CD4-positive, alpha-beta memory T cell (primary cell): ENCODE data around the gene BMPR1B. TPM values are rescaled to one million over a fixed set of nuclear protein-coding genes. Genes with fewer than 3 reads are reported as not detected.

Experiments used
- CTCF ChIA-PET: fragments of 350-600 bp; sonication (Branson Sonifier 250); formaldehyde crosslinking; loops from one replicate; lab custom pipeline; 2021; ENCODE audit warnings: inconsistent platforms; ENCODE audit not compliant: partially characterized antibody; lab: Charles Lee
- POLR2A ChIA-PET: fragments of 350-600 bp; sonication (Branson Sonifier 250); formaldehyde crosslinking; loops from one replicate; lab custom pipeline; 2021; ENCODE audit not compliant: partially characterized antibody; lab: Charles Lee
- DNase-seq, 5 donors: peaks; one replicate each; pipeline versions ENCODE4 v3.0.0 to v3.0.0-alpha.2; 2020 to 2022; ENCODE audit warnings: mixed read lengths in 1 of 5
- H3K27ac ChIP-seq: one replicate; pipeline ENCODE4 v1.7.0; 2013; ENCODE audit warnings: low read depth, low read length
- H3K27me3 ChIP-seq: 2 replicates; pipeline ENCODE4 v1.7.0; 2013; ENCODE audit warnings: mild to moderate bottlenecking, low read length, moderate library complexity; ENCODE audit not compliant: insufficient read depth
- H3K36me3 ChIP-seq: 2 replicates; pipeline ENCODE4 v1.7.0; 2013; ENCODE audit warnings: mild to moderate bottlenecking, low read length, moderate library complexity; ENCODE audit not compliant: insufficient read depth
- H3K4me1 ChIP-seq: 2 replicates; pipeline ENCODE4 v1.7.0; 2013; ENCODE audit warnings: mild to moderate bottlenecking, low read length, moderate library complexity; ENCODE audit not compliant: insufficient read depth
- H3K4me3 ChIP-seq, 2 donors: one replicate each; pipeline ENCODE4 v1.7.0; 2013; ENCODE audit warnings: low read length in 2 of 2, mild to moderate bottlenecking in 1 of 2
- H3K9me3 ChIP-seq, 2 donors: one replicate each; pipeline ENCODE4 v1.7.0; 2013; ENCODE audit warnings: low read length in 2 of 2, control low read depth in 1 of 2; ENCODE audit not compliant: control insufficient read depth in 1 of 2
- H3K27ac Mint-ChIP-seq, 7 donors: one replicate each; pipeline ENCODE4 v1.8.0; 2020 to 2021; ENCODE audit warnings: mixed read lengths in 7 of 7, mild to moderate bottlenecking in 6 of 7, inconsistent platforms in 3 of 7, moderate library complexity in 3 of 7
- H3K27me3 Mint-ChIP-seq, 2 donors: one replicate each; pipeline ENCODE4 v1.8.0; 2020 to 2021; ENCODE audit warnings: mixed read lengths in 2 of 2
- H3K36me3 Mint-ChIP-seq, 2 donors: one replicate each; pipeline ENCODE4 v1.8.0; 2020 to 2021; ENCODE audit warnings: mixed read lengths in 2 of 2, inconsistent platforms in 1 of 2, mild to moderate bottlenecking in 1 of 2
- H3K4me1 Mint-ChIP-seq, 4 donors: one replicate each; pipeline ENCODE4 v1.8.0; 2020 to 2021; ENCODE audit warnings: mixed read lengths in 4 of 4, mild to moderate bottlenecking in 1 of 4
- H3K4me3 Mint-ChIP-seq, 8 donors: one replicate each; pipeline ENCODE4 v1.8.0; 2020 to 2021; ENCODE audit warnings: mixed read lengths in 8 of 8, mild to moderate bottlenecking in 7 of 8, moderate library complexity in 6 of 8, inconsistent platforms in 3 of 8
- H3K9me3 Mint-ChIP-seq, 8 donors: one replicate each; pipeline ENCODE4 v1.8.0; 2020 to 2021; ENCODE audit warnings: mixed read lengths in 8 of 8, mild to moderate bottlenecking in 5 of 8, inconsistent platforms in 3 of 8, moderate library complexity in 1 of 8
- intact Hi-C: fragments of 100-400 bp; cut with micrococcal nuclease; formaldehyde crosslinking; loops from one replicate; pipeline ENCODE4 v1.15.1; 2023
- polyA plus RNA-seq, 2 donors: library from polyadenylated mRNA; unstranded; fragments of 300-500 nt; fragmentation: Illumina TruSeq; gene quantifications; one replicate each; pipeline ENCODE4 v1.2.3, GENCODE V29; 2021
- total RNA-seq, 2 experiments: library from RNA; stranded (reverse); gene quantifications; one replicate each; pipeline ENCODE4 v1.2.3, GENCODE V29; 2021

BMPR1B gene
- total and polyA plus RNA-seq, 4 experiments from 2014 or later: 0.17 TPM; not detected in 3

- Mint-ChIP-seq H3K4me3 (no peak overlapping the region), H3K9me3 (no peaks in the 10 kb centered on the region), H3K27ac (no peak overlapping the region), H3K36me3 (no peaks in the 10 kb centered on the region), H3K4me1 (no peaks in the 10 kb centered on the region), H3K27me3 (peaks cover 5 to 17% of the 10 kb centered on the region in 2 donors)
- H3K9me3 ChIP-seq: no peaks in the 10 kb centered on the region
- no peaks in the 10 kb centered on the region for H3K27me3 ChIP-seq
- H3K36me3 ChIP-seq: no peaks in the 10 kb centered on the region
- no peak overlapping the region for H3K27ac ChIP-seq
- intact Hi-C loops: no loop called here
- no peak overlapping the region for H3K4me3 ChIP-seq
- no peak for DNase-seq
- POLR2A ChIA-PET: no interaction called here
- no peaks in the 10 kb centered on the region for H3K4me1 ChIP-seq
- CTCF ChIA-PET: no interaction called here
Observed at GRCh38 chr4:94744850-94745249, 12.9 kb upstream of the BMPR1B start.

- intact Hi-C loops: no loop called here
- Mint-ChIP-seq H3K27me3 (peaks cover 0 to 10% of the 10 kb centered on the region in 2 donors), H3K9me3 (no peaks in the 10 kb centered on the region), H3K4me1 (no peaks in the 10 kb centered on the region), H3K4me3 (no peak overlapping the region), H3K36me3 (no peaks in the 10 kb centered on the region), H3K27ac (no peak overlapping the region)
- Histone ChIP-seq H3K27me3 (no peaks in the 10 kb centered on the region), H3K9me3 (no peaks in the 10 kb centered on the region), H3K4me1 (no peaks in the 10 kb centered on the region), H3K27ac (no peak overlapping the region), H3K36me3 (no peaks in the 10 kb centered on the region), H3K4me3 (no peak overlapping the region)
- ChIA-PET CTCF (no interaction called here), POLR2A (no interaction called here)
- DNase-seq: no peak
Observed at GRCh38 chr4:94746746-94747145, 11.0 kb upstream of the BMPR1B start.

- Histone ChIP-seq H3K9me3 (no peaks in the 10 kb centered on the region), H3K27me3 (peaks cover 7% of the 10 kb centered on the region), H3K27ac (no peak overlapping the region), H3K36me3 (no peaks in the 10 kb centered on the region), H3K4me1 (no peaks in the 10 kb centered on the region), H3K4me3 (no peak overlapping the region)
- no peak overlapping the region for H3K27ac Mint-ChIP-seq
- intact Hi-C loops: no loop called here
- H3K4me1 Mint-ChIP-seq: peaks cover 7 to 18% (median 8%) of the 10 kb centered on the region in 4 donors
- DNase-seq: no peak
- H3K4me3 Mint-ChIP-seq: peak overlapping the region in 7 of 8 donors; percentile 67 to 76 (median 73)
- CTCF ChIA-PET: no interaction called here
- POLR2A ChIA-PET: no interaction called here
- H3K36me3 Mint-ChIP-seq: no peaks in the 10 kb centered on the region
- H3K9me3 Mint-ChIP-seq: peaks cover 0 to 2% (median 0%) of the 10 kb centered on the region in 8 donors
- peaks cover 51 to 53% of the 10 kb centered on the region in 2 donors for H3K27me3 Mint-ChIP-seq
Observed at GRCh38 chr4:94758141-94758699, 465 bp downstream of the BMPR1B start.

- Mint-ChIP-seq H3K36me3 (no peaks in the 10 kb centered on the region), H3K27ac (no peak overlapping the region), H3K4me1 (peaks cover 7 to 18% (median 8%) of the 10 kb centered on the region in 4 donors), H3K9me3 (peaks cover 0 to 2% (median 0%) of the 10 kb centered on the region in 8 donors), H3K4me3 (peak overlapping the region; percentile 65 to 76 (median 72)), H3K27me3 (peaks cover 48 to 50% of the 10 kb centered on the region in 2 donors)
- H3K9me3 ChIP-seq: no peaks in the 10 kb centered on the region
- H3K27me3 ChIP-seq: peaks cover 7% of the 10 kb centered on the region
- no peak for DNase-seq
- CTCF ChIA-PET: no interaction called here
- no peak overlapping the region for H3K27ac ChIP-seq
- H3K4me3 ChIP-seq: no peak overlapping the region
- H3K36me3 ChIP-seq: no peaks in the 10 kb centered on the region
- POLR2A ChIA-PET: no interaction called here
- intact Hi-C loops: no loop called here
- H3K4me1 ChIP-seq: no peaks in the 10 kb centered on the region
Observed at GRCh38 chr4:94758700-94759399, 1.1 kb downstream of the BMPR1B start.

- Mint-ChIP-seq H3K9me3 (peaks cover 0 to 2% (median 0%) of the 10 kb centered on the region in 8 donors), H3K36me3 (no peaks in the 10 kb centered on the region), H3K4me1 (peaks cover 7 to 18% (median 8%) of the 10 kb centered on the region in 4 donors), H3K27ac (no peak overlapping the region), H3K4me3 (no peak overlapping the region), H3K27me3 (peaks cover 43 to 44% of the 10 kb centered on the region in 2 donors)
- peaks cover 7% of the 10 kb centered on the region for H3K27me3 ChIP-seq
- no peaks in the 10 kb centered on the region for H3K36me3 ChIP-seq
- H3K4me3 ChIP-seq: no peak overlapping the region
- ChIA-PET POLR2A (no interaction called here), CTCF (no interaction called here)
- H3K4me1 ChIP-seq: no peaks in the 10 kb centered on the region
- no peaks in the 10 kb centered on the region for H3K9me3 ChIP-seq
- H3K27ac ChIP-seq: no peak overlapping the region
- intact Hi-C loops: no loop called here
- no peak for DNase-seq
Observed at GRCh38 chr4:94759767-94760211, 2.0 kb downstream of the BMPR1B start.

GRCh38 chr4:94762326-94762725 is 4.6 kb downstream of the BMPR1B start:
- no peaks in the 10 kb centered on the region for H3K36me3 Mint-ChIP-seq
- H3K36me3 ChIP-seq: no peaks in the 10 kb centered on the region
- H3K4me1 Mint-ChIP-seq: peaks cover 5 to 12% (median 7%) of the 10 kb centered on the region in 4 donors
- DNase-seq: no peak
- no peak overlapping the region for H3K4me3 ChIP-seq
- intact Hi-C loops: no loop called here
- no peaks in the 10 kb centered on the region for H3K9me3 Mint-ChIP-seq
- H3K27ac ChIP-seq: no peak overlapping the region
- ChIA-PET CTCF (no interaction called here), POLR2A (no interaction called here)
- peaks cover 32 to 35% of the 10 kb centered on the region in 2 donors for H3K27me3 Mint-ChIP-seq
- H3K27ac Mint-ChIP-seq: no peak overlapping the region
- no peaks in the 10 kb centered on the region for H3K9me3 ChIP-seq
- H3K4me3 Mint-ChIP-seq: no peak overlapping the region
- H3K4me1 ChIP-seq: no peaks in the 10 kb centered on the region
- peaks cover 3% of the 10 kb centered on the region for H3K27me3 ChIP-seq

GRCh38 chr4:94763005-94763404 is 5.2 kb downstream of the BMPR1B start:
- peaks cover 32 to 34% of the 10 kb centered on the region in 2 donors for H3K27me3 Mint-ChIP-seq
- H3K27ac Mint-ChIP-seq: no peak overlapping the region
- no peaks in the 10 kb centered on the region for H3K9me3 Mint-ChIP-seq
- Histone ChIP-seq H3K27me3 (peaks cover 3% of the 10 kb centered on the region), H3K36me3 (no peaks in the 10 kb centered on the region), H3K9me3 (no peaks in the 10 kb centered on the region), H3K4me3 (no peak overlapping the region), H3K4me1 (no peaks in the 10 kb centered on the region), H3K27ac (no peak overlapping the region)
- CTCF ChIA-PET: no interaction called here
- H3K4me3 Mint-ChIP-seq: no peak overlapping the region
- POLR2A ChIA-PET: no interaction called here
- peaks cover 4 to 10% (median 7%) of the 10 kb centered on the region in 4 donors for H3K4me1 Mint-ChIP-seq
- intact Hi-C loops: no loop called here
- no peaks in the 10 kb centered on the region for H3K36me3 Mint-ChIP-seq
- DNase-seq: no peak
